ENCODE data around the gene LMCD1. TPM values are rescaled to one million over a fixed set of nuclear protein-coding genes. Genes with fewer than 3 reads are reported as not detected.

The LMCD1 gene, protein sequence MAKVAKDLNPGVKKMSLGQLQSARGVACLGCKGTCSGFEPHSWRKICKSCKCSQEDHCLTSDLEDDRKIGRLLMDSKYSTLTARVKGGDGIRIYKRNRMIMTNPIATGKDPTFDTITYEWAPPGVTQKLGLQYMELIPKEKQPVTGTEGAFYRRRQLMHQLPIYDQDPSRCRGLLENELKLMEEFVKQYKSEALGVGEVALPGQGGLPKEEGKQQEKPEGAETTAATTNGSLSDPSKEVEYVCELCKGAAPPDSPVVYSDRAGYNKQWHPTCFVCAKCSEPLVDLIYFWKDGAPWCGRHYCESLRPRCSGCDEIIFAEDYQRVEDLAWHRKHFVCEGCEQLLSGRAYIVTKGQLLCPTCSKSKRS
- total RNA-seq = 10 to 100 TPM in 1 of 2 experiments, 1 to 10 TPM in 1; 2.3 to 10.0 TPM

DNA sequence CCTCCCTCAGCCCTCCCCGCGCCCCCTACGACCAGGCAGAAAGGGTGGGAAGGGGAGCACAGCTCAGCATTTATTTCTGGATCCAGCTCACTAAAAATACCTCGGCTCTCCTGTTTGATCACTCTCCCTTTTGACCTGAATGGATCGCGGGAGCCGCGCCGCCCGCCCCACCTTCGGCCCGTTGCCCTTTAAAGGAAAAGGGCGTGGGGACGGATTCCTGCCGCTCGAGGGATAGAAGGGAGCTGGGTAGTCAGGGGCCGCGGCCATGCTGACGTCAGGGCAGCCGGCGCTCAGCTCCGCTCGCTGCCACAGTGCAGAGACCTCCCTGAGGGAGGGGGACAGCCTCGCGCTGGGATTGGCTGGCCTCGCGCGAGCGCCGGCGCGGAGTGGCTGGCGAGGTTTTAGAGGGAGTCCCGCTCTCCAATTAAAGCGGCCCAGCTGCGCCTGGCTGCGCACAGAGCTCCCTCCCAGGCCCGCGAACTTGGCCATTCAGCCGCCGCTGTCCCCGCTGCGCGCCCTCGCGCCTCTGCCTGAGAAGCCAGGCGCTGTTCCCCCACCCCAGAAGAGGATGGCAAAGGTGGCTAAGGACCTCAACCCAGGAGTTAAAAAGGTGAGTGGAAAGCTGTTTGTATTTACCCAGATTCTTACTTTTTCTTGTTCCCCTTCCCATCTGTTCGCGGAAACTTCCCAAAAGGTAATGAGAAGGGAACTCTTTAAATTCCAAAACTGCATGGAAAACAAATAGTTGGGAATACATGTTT, at the start of gene LMCD1:
LMCD1 (plus strand) TSS at position 453 of the 761 bp plus-strand sequence; CDS start at position 569, 116 bp downstream.
- peaks cover 21% of the 10 kb centered on the region for H3K27me3 Mint-ChIP-seq

DNA sequence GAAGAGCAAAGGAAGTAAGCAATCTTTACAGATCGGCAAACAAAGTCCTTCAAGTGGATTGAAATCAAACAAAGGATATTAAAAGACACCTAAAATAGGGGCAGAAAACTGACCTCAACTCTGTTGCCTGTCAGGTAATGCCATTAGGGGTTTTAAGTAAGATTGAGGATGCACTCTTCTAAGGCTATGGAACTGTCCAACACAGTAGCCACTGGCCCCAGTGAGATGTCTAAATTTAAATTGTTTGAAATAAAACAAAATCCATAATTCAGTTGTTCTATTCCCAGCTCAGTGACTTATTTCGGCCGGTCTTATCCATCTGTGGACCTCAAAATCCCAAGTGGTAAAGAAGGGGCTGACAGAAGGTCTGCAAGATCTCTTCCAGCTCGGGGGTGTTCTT, 49.5 kb upstream of the LMCD1 start:
- Mint-ChIP-seq H3K9me3 (ENCODE audit: low read depth) (peaks cover 2% of the 10 kb centered on the region), H3K27me3 (peaks cover 5% of the 10 kb centered on the region), H3K36me3 (no peaks in the 10 kb centered on the region), H3K4me3 (no peak overlapping the region), H3K27ac (no peak overlapping the region), H3K4me1 (no peaks in the 10 kb centered on the region)
- DNase-seq (no peak), ATAC-seq (no peak)
- CTCF ChIA-PET = no interaction called here

More for the DNA sequence above, at the start of gene LMCD1:
- Mint-ChIP-seq H3K9me3 (ENCODE audit: low read depth) (no peaks in the 10 kb centered on the region), H3K4me1 (peaks cover 5% of the 10 kb centered on the region), H3K4me3 (peak within 1 kb of the TSS; percentile 67), H3K36me3 (no peaks in the 10 kb centered on the region), H3K27ac (peak within 1 kb of the TSS; percentile 55)
- ATAC-seq (peak; percentile 99), DNase-seq (peak; percentile 86)
- CTCF ChIA-PET = interaction anchor here (0.8 to 1.4 kb wide), 3 partner anchors 9 to 32 kb away, joined by 3 to 4 read pairs (median 3); no protein-coding TSS in a partner anchor

DNA sequence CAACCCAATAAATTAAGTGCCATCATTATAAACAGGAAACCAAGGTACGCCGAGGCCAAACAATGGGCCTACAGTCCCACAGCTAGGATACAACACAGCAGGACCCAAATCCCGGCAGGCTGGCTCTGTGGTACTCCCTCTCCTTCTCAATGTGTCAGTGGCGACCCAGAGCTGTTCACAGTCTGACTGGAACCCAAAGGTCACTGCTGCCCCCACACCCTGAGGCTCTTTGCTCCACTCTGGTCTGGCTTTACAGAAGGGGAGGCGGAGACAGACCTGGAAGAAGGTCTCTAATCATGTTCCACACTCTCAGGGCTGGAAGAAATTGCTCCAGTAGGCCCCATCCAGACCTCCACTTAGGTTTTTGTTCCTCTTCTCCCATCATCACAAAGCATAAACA, 48.5 kb upstream of the LMCD1 start:
- Mint-ChIP-seq H3K36me3 (no peaks in the 10 kb centered on the region), H3K9me3 (ENCODE audit: low read depth) (no peaks in the 10 kb centered on the region), H3K4me3 (no peak overlapping the region), H3K27me3 (peaks cover 5% of the 10 kb centered on the region), H3K27ac (no peak overlapping the region), H3K4me1 (no peaks in the 10 kb centered on the region)
- DNase-seq (no peak), ATAC-seq (no peak)
- CTCF ChIA-PET = no interaction called here

DNA sequence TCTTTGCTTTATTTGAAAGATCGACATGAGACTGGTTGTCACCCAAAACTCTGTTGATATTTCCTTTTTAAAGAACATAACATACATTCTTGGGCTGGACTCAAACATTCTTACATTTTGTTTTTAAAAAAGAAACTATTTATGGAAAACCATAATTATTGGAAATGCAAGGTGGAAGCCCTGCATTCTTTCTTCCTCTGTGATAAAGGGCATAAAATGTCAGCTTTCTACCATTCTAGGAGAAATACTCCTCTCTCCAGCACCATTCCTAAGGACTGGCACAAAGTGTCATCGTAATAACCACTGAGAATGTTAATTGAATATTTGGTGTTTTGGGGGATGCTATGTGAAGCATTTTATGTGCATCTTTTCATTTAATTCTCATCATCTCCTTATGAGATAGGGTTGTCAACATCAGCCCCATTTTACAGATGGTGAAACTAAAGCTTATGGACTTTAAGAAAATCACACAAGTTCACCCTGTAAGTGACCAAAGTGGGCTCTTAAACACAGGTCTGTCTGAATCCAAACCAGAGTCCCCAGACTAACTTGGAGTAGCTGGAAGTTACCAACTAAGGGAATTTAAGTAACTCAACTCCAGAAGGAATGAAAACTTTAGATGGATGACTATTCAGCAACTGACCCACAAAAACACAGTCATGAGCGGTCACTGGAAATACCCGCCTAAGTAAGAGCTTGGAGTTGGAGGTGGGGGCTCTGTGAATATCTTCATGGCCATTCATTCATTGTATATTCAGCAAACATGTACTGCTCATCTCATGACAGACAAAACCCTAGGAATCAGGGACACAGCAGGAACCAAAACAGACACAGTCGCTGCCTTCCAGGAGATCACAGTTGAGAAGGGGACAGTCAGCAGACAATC, 45.9 kb upstream of the LMCD1 start:
- no peak overlapping the region for H3K27ac Mint-ChIP-seq
- peaks cover 5% of the 10 kb centered on the region for H3K27me3 Mint-ChIP-seq
- H3K4me1 Mint-ChIP-seq = no peaks in the 10 kb centered on the region
- DNase-seq (no peak), ATAC-seq (no peak)
- H3K36me3 Mint-ChIP-seq = no peaks in the 10 kb centered on the region
- no peak overlapping the region for H3K4me3 Mint-ChIP-seq
- CTCF ChIA-PET = interaction anchor here (1.3 kb wide), 1 partner anchor 14 kb away, joined by 4 read pairs; no protein-coding TSS in a partner anchor
- no peaks in the 10 kb centered on the region for H3K9me3 Mint-ChIP-seq (ENCODE audit: low read depth)

DNA sequence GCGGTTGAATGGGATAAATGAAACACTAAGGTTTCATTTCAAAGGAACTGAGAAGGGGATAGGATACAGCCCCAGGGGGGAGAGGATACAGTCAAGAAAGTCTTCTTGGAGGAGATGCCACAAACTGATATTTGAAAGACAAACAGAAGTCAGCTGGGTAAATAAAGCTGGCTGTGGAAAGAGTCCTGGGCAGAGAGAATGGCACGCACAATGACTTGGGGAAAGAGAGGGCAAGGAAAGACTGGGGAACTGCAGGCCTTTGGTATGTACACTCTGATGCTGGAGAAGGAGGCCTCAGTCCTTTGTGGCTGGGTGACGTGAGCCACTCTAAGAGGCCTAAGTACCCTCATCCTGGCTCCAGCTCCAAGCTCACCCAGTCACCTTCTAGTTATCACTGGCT, 45.2 kb upstream of the LMCD1 start:
- H3K27ac Mint-ChIP-seq = no peak overlapping the region
- H3K27me3 Mint-ChIP-seq = peaks cover 8% of the 10 kb centered on the region
- CTCF ChIA-PET = interaction anchor here (1.3 kb wide), 1 partner anchor 14 kb away, joined by 4 read pairs; no protein-coding TSS in a partner anchor
- no peaks in the 10 kb centered on the region for H3K4me1 Mint-ChIP-seq
- no peaks in the 10 kb centered on the region for H3K9me3 Mint-ChIP-seq (ENCODE audit: low read depth)
- no peaks in the 10 kb centered on the region for H3K36me3 Mint-ChIP-seq
- no peak overlapping the region for H3K4me3 Mint-ChIP-seq
- ATAC-seq (no peak), DNase-seq (no peak)

DNA sequence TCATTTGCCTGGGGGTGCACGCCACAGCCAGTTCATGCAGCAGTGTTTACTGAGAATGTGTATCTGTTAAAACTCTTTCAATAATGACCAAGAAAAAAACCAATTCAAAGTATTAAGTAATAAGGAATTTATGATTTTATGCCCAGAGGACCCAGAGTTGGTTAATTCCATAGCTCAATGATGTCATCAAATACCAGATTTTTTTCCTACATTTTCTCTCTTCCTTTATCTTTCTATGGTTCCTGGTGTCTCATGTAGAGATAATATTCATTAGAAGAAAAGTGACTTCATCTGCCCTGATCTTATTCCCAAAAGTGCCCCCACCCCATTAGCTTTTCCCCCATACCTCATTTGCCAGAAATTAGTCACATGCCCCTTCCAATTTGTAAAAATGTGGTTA, 44.6 kb upstream of the LMCD1 start:
- Mint-ChIP-seq H3K27me3 (peaks cover 8% of the 10 kb centered on the region), H3K9me3 (ENCODE audit: low read depth) (no peaks in the 10 kb centered on the region), H3K36me3 (no peaks in the 10 kb centered on the region), H3K4me1 (no peaks in the 10 kb centered on the region), H3K4me3 (no peak overlapping the region), H3K27ac (no peak overlapping the region)
- CTCF ChIA-PET = no interaction called here
- ATAC-seq (no peak), DNase-seq (no peak)

DNA sequence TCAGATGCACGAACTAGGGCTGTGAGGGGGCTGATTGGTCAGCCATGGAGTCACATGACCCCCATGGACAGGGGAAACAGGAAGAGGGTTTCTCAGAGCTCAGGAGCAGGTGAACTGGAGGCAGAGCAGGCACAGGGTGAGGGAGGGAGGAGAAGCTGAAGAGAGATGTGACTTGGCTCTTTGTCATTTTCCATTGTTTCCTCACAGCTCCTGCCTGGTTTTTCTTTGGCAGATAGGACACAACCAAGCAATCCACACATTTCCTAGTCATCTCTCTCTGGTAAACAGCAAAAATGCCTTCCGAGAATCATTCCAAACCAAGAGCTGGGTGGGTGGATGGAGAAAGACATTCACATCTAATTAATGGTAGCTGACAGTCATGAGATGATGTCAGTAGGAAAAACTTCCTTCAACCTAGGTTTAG, 43.4 kb upstream of the LMCD1 start:
- Mint-ChIP-seq H3K27ac (no peak overlapping the region), H3K9me3 (ENCODE audit: low read depth) (no peaks in the 10 kb centered on the region), H3K4me3 (no peak overlapping the region), H3K27me3 (peaks cover 8% of the 10 kb centered on the region), H3K4me1 (no peaks in the 10 kb centered on the region), H3K36me3 (no peaks in the 10 kb centered on the region)
- CTCF ChIA-PET = no interaction called here
- no peak for DNase-seq
- ATAC-seq = no peak

DNA sequence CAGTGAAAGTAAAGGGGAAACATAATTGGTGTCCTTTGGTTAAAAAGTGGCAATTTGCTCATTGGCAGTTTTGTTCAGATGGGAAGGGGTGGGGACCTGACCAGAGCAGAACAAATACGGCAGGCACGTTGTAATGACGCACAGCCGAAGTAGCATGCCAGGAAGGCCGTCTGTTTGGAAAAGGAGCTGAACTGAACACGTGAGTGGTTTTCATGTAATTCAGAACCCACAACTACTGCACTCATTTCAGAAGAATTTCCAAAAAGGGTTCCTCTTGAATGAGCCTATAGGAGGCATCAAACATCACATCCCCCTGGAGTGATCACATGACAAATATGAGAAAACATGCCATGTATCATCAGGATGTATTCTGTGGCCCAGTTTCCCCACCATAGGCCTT, 42.9 kb upstream of the LMCD1 start:
- no peak for ATAC-seq
- H3K4me3 Mint-ChIP-seq = no peak overlapping the region
- H3K4me1 Mint-ChIP-seq = no peaks in the 10 kb centered on the region
- CTCF ChIA-PET = no interaction called here
- H3K36me3 Mint-ChIP-seq = no peaks in the 10 kb centered on the region
- no peak overlapping the region for H3K27ac Mint-ChIP-seq
- no peaks in the 10 kb centered on the region for H3K9me3 Mint-ChIP-seq (ENCODE audit: low read depth)
- no peak for DNase-seq
- H3K27me3 Mint-ChIP-seq = peaks cover 8% of the 10 kb centered on the region

DNA sequence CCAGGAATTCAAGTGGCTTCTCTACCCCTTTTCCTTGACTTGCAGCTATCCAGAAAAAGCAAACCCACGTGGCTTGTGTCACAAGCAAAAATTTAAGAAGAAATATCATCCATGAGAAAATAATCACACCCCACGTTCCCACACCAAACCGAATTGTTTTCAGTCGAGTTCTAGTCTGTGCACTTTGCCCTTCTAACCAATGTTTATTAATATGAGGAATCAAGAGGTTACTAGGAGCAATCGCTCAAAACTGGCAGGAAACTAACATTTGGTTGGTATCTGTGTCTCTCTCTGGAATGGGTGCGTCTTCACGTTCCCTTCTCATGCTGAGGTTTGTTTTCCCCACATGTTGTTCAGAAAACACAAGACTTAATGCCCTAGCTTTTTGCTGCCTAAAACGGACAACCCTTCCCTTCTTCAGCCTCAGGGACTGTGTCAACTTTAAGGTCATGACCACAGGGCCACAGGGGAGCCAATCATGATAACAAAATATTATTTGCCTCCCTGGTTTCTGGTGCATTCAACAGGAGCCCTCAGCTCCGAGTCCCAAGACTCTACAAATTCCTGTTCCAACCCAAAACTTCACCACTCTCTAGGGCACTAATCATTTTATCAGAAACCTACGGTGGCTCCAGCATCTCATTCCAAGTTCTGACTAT, 41.4 kb upstream of the LMCD1 start:
- no peak overlapping the region for H3K27ac Mint-ChIP-seq
- H3K27me3 Mint-ChIP-seq = peaks cover 3% of the 10 kb centered on the region
- no peaks in the 10 kb centered on the region for H3K4me1 Mint-ChIP-seq
- H3K9me3 Mint-ChIP-seq (ENCODE audit: low read depth) = no peaks in the 10 kb centered on the region
- no peak for DNase-seq
- ATAC-seq = no peak
- no peaks in the 10 kb centered on the region for H3K36me3 Mint-ChIP-seq
- H3K4me3 Mint-ChIP-seq = no peak overlapping the region
- CTCF ChIA-PET = no interaction called here

DNA sequence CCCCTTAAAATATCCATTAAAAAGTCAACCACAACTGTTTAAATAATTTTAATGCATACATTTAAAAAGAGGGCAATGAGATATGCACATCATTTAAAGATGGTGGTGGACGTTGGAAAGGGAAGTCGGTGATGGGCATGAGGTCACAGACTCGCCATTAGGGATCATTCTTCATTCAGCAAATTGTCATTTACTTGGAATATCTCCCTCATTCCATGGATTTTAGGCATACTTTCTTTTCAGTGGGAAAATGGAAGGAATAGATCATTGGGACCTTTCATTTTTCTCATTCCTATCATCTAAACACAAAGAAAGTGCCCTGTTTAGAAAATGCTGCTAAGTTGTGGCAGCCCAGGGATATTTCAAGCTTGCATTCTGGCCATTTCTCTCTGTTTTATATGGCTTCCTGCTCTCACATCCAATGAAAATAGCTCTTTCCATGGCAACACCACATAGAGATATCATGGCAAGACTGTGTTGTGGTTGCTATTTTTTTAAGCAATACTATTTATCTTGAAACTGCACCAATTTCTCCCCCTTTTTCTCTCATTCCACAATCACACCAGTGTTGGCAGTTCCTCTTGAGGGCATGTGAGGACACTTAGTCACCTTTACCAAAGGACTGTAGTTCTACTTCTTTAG, 40.7 kb upstream of the LMCD1 start:
- no peak for ATAC-seq
- CTCF ChIA-PET = no interaction called here
- H3K27me3 Mint-ChIP-seq = peaks cover 3% of the 10 kb centered on the region
- no peak overlapping the region for H3K4me3 Mint-ChIP-seq
- H3K27ac Mint-ChIP-seq = no peak overlapping the region
- H3K4me1 Mint-ChIP-seq = no peaks in the 10 kb centered on the region
- H3K36me3 Mint-ChIP-seq = no peaks in the 10 kb centered on the region
- DNase-seq = no peak
- H3K9me3 Mint-ChIP-seq (ENCODE audit: low read depth) = no peaks in the 10 kb centered on the region

DNA sequence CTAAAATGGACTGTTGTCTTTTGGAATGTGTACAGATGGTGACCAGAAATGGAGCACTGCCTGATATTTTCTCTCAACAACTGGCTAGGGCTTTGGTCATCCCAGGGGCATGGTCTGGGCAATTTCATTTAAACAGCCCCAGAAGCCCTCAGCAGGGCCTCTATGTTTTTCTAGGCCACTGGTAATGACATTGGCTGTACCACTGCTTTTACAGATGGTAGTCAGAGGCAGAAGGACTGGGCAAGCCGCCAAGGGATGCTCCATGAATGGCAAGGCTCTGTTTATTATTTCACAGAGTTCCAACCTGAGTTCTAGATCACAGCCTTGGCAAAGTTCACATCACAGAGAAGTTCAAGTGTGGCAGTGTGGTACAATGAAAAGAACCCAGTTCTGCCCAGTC, 37.0 kb upstream of the LMCD1 start:
- Mint-ChIP-seq H3K4me1 (no peaks in the 10 kb centered on the region), H3K36me3 (no peaks in the 10 kb centered on the region), H3K27ac (no peak overlapping the region), H3K4me3 (no peak overlapping the region), H3K9me3 (ENCODE audit: low read depth) (no peaks in the 10 kb centered on the region), H3K27me3 (peaks cover 9% of the 10 kb centered on the region)
- CTCF ChIA-PET = no interaction called here
- no peak for DNase-seq
- no peak for ATAC-seq

DNA sequence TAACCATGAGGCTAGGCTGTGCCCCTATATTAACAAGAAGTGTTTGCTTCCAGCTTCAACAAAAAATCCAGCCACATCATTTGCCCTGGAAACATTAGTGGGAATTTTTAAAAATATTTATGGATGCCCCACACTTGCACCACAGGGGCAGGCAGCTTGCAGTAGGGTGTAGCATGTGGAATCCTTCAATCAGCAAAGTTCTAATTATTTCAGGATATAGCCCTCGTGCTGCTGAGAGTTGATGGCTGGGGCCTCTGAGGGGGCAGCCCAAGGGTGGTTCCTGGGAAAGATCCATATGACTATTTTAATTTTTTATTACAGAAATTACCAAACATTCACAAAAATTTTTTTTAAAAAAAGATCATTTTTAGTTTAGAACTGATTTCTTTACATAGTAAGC, 35.1 kb upstream of the LMCD1 start:
- H3K9me3 Mint-ChIP-seq (ENCODE audit: low read depth) = no peaks in the 10 kb centered on the region
- H3K27ac Mint-ChIP-seq = no peak overlapping the region
- CTCF ChIA-PET = no interaction called here
- H3K27me3 Mint-ChIP-seq = peaks cover 7% of the 10 kb centered on the region
- H3K4me3 Mint-ChIP-seq = no peak overlapping the region
- no peaks in the 10 kb centered on the region for H3K4me1 Mint-ChIP-seq
- DNase-seq (no peak), ATAC-seq (no peak)
- H3K36me3 Mint-ChIP-seq = no peaks in the 10 kb centered on the region

All from activated CD8-positive, alpha-beta memory T cell treated with anti-CD3 and anti-CD28 coated beads, Interleukin-2, amount 10 ng/mL, durations not matched to agents 7 days and 5 days (primary cell).